Thoracic aorta (tissue), 2 donors: ENCODE results near the gene PLXDC1. TPM values are rescaled to one million over a fixed set of nuclear protein-coding genes. Genes with fewer than 3 reads are reported as not detected.

Experiments used
- ATAC-seq: fragments of 150-250 bp; one replicate; pipeline ENCODE4 v1.8.0; 2017; ENCODE audit warnings: low read depth; ENCODE audit not compliant: insufficient number of reproducible peaks, low FRiP score
- DNase-seq: peaks from one replicate; pipeline ENCODE4 v3.0.0-alpha.2; 2020; ENCODE audit warnings: low spot score
- H3K27ac ChIP-seq, 2 donors: fragments of 200-600 bp; sonication (generic); 1 replicate in 1 of 2; 2 replicates in 1 of 2; pipeline ENCODE4 v1.5.1; 2016; ENCODE audit warnings: mild to moderate bottlenecking in 2 of 2, moderate library complexity in 2 of 2
- H3K27me3 ChIP-seq: fragments of 200-600 bp; sonication (generic); replicated peaks from 2 replicates; pipeline ENCODE4 v1.6.0; 2016; ENCODE audit warnings: mild to moderate bottlenecking; ENCODE audit not compliant: insufficient read depth
- H3K36me3 ChIP-seq: fragments of 200-600 bp; sonication (generic); one replicate; pipeline ENCODE4 v1.5.1; 2016
- H3K4me1 ChIP-seq, 2 donors: fragments of 200-600 bp; sonication (generic); 1 replicate in 1 of 2; 2 replicates in 1 of 2; pipeline versions ENCODE4 v1.5.1 to v1.6.0; 2016; ENCODE audit warnings: low read depth in 2 of 2, mild to moderate bottlenecking in 1 of 2; ENCODE audit not compliant: control insufficient read depth in 1 of 2
- H3K4me3 ChIP-seq: fragments of 200-600 bp; sonication (generic); 2 replicates; pipeline ENCODE4 v1.5.1; 2016; ENCODE audit warnings: mild to moderate bottlenecking
- H3K9me3 ChIP-seq: fragments of 200-600 bp; sonication (generic); 2 replicates; pipeline ENCODE4 v1.5.1; 2016
- total RNA-seq, 2 donors: library from RNA; depleted of rRNA; stranded (reverse); fragments of >200 nt; gene quantifications; one replicate each; pipeline versions ENCODE4 v1.1.0 to v1.2.3, GENCODE V29; 2016
- TF ChIP-seq, protein P1 (sequence below): fragments of 200-600 bp; sonication (generic); IDR thresholded peaks from one replicate; pipeline ENCODE4 v1.5.1; 2019; ENCODE audit warnings: antibody characterized with exemption

PLXDC1 gene
- total RNA-seq, 2 donors from 2014 or later = 7.0 to 13.9 TPM

DNA sequence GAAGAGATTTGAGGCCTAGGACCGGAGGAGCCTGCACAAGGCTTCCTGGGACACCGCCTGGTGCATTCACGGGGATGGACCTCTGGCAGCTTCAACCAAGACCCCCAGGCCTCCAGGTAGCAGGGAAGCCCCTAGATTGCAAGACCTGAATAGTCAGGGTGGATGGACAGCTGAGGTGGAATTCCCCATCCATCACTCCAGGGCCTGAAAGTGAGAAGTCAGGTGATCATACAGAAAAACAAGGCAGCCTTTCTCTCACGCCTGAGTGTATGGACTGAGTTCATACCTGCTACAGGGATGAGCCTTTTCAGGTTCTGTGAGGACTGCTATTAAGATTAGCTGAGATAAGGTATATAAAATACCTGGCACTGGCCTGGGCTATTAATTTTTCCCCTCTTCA, 74.2 kb downstream of the PLXDC1 start:
- no peak overlapping the region for H3K4me3 ChIP-seq
- H3K9me3 ChIP-seq = no peaks in the 10 kb centered on the region
- no peaks in the 10 kb centered on the region for H3K27me3 ChIP-seq
- DNase-seq (no peak), ATAC-seq (no peak)
- TF ChIP-seq, protein P1, sequence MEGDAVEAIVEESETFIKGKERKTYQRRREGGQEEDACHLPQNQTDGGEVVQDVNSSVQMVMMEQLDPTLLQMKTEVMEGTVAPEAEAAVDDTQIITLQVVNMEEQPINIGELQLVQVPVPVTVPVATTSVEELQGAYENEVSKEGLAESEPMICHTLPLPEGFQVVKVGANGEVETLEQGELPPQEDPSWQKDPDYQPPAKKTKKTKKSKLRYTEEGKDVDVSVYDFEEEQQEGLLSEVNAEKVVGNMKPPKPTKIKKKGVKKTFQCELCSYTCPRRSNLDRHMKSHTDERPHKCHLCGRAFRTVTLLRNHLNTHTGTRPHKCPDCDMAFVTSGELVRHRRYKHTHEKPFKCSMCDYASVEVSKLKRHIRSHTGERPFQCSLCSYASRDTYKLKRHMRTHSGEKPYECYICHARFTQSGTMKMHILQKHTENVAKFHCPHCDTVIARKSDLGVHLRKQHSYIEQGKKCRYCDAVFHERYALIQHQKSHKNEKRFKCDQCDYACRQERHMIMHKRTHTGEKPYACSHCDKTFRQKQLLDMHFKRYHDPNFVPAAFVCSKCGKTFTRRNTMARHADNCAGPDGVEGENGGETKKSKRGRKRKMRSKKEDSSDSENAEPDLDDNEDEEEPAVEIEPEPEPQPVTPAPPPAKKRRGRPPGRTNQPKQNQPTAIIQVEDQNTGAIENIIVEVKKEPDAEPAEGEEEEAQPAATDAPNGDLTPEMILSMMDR = no peak
- no peak overlapping the region for H3K27ac ChIP-seq
- H3K36me3 ChIP-seq = no peaks in the 10 kb centered on the region
- peaks cover 0 to 6% of the 10 kb centered on the region in 2 donors for H3K4me1 ChIP-seq

DNA sequence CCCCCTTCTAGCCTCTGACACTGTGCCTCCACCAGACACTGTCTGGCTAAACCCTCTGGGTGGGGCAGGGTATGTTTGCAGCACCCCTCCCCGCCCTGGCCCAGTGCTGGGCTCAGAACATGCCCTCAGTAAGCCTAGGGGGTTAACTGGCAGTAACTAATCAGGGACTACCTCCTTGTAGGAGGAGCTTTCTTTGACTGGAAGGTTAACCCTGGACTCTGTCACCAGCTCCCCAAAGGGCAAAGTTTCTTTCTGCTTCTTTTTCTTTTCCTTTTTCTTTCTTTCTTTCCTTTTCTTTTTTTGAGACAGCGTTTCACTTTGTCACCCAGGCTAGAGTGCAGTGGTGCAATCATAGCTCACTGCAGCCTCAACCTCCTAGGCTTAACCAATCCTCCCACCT, 76.8 kb downstream of the PLXDC1 start:
- no peak overlapping the region for H3K27ac ChIP-seq
- H3K4me3 ChIP-seq = no peak overlapping the region
- H3K9me3 ChIP-seq = no peaks in the 10 kb centered on the region
- no peak for ATAC-seq
- H3K27me3 ChIP-seq = no peaks in the 10 kb centered on the region
- H3K4me1 ChIP-seq = no peaks in the 10 kb centered on the region
- TF ChIP-seq, protein P1 = no peak
- DNase-seq = no peak
- no peaks in the 10 kb centered on the region for H3K36me3 ChIP-seq

DNA sequence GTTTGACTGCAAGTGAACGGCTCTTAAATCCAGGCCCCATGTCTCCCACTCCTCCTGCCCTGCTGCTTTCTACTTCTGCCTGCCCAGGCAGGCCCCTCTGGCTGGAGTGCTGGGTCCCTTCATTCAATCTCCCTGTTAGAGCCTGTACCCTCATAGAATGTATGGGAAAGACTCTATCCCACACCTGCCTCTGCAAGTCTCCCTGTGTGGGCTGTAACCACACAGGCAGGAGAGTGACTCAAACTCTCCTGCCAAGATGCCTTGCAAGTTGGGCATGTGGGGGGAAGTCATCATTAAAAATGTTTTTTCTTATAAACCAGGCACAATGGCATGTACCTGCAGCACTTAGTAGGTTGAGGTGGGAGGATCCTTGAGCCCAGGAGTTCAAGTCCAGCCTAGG, 77.5 kb downstream of the PLXDC1 start:
- TF ChIP-seq, protein P1 = no peak
- ATAC-seq = no peak
- Histone ChIP-seq H3K4me1 (no peaks in the 10 kb centered on the region), H3K9me3 (no peaks in the 10 kb centered on the region), H3K4me3 (no peak overlapping the region), H3K27ac (no peak overlapping the region), H3K36me3 (no peaks in the 10 kb centered on the region), H3K27me3 (no peaks in the 10 kb centered on the region)
- no peak for DNase-seq

DNA sequence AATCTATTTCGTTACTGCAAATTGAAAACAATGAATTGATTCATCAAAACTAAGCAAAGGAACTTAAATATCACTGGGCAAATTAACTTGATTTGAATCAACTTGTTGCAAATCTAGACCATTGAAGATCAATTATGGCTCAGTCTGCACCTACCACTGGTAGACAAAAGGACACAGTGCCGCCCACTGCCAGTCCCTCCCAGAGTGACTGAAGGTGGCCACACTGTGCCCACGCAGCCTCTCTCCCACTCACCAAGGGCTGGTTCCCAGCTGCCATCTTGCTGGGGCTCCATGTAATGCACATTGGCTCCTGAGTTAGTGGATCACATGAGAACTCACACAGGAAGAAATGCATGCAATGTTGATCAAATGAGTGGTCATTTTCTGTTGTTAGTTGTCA, 78.1 kb downstream of the PLXDC1 start:
- TF ChIP-seq, protein P1 = no peak
- no peak for ATAC-seq

DNA sequence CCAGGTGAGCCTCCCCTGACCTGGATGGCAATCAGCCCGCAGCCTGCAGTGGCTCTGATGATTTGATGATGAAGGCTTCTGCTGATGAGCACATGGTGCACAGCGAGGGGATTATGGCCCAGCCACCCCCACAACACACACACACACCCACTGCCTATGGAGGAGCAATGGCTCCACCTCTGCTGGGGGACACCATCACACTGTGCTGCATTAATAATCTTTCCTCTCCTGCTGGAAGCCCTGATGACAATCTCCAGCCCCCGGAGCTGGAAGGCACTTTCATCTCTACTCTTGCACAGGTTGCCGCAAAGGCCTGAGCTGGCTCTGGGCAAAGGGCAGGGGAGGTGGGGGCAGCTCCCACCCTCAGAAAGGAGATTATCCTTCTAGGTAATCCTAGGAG, 79.9 kb downstream of the PLXDC1 start:
- DNase-seq = no peak
- Histone ChIP-seq H3K27me3 (no peaks in the 10 kb centered on the region), H3K4me3 (no peak overlapping the region), H3K36me3 (no peaks in the 10 kb centered on the region), H3K27ac (no peak overlapping the region), H3K4me1 (no peaks in the 10 kb centered on the region), H3K9me3 (no peaks in the 10 kb centered on the region)
- no peak for ATAC-seq
- TF ChIP-seq, protein P1 = no peak

More for the DNA sequence above, 78.1 kb downstream of the PLXDC1 start:
- Histone ChIP-seq H3K27me3 (no peaks in the 10 kb centered on the region), H3K36me3 (no peaks in the 10 kb centered on the region), H3K9me3 (no peaks in the 10 kb centered on the region), H3K4me1 (no peaks in the 10 kb centered on the region), H3K4me3 (no peak overlapping the region), H3K27ac (no peak overlapping the region)
- no peak for DNase-seq
